Measurements from ENCODE around the gene STK32A. TPM values are rescaled to one million over a fixed set of nuclear protein-coding genes. Genes with fewer than 3 reads are reported as not detected.
"Not testable (repeated sequence)": the region's sequence is repeated elsewhere in the genome, so short reads cannot be mapped to it uniquely, and the experiment has no call there.

The STK32A gene
- total RNA-seq, 1 donor: not detected

GRCh38 chr5:147226512-147226911 is 8.3 kb upstream of the STK32A start:
- Histone ChIP-seq H3K4me1 (ENCODE audit: insufficient read depth, low read length) (no peaks in the 10 kb centered on the region), H3K27me3 (ENCODE audit: insufficient read depth, low read length) (peaks cover 3% of the 10 kb centered on the region), H3K4me3 (ENCODE audit: low read length) (no peak overlapping the region), H3K9me3 (ENCODE audit: low read depth, low read length) (no peaks in the 10 kb centered on the region)

GRCh38 chr5:147234239-147234824 is 494 bp upstream of the STK32A start:
- H3K4me1 ChIP-seq (ENCODE audit: insufficient read depth, low read length): no peaks in the 10 kb centered on the region
- no peaks in the 10 kb centered on the region for H3K9me3 ChIP-seq (ENCODE audit: low read depth, low read length)
- no peak overlapping the region for H3K4me3 ChIP-seq (ENCODE audit: low read length)
- H3K27me3 ChIP-seq (ENCODE audit: insufficient read depth, low read length): peaks cover 35% of the 10 kb centered on the region

- H3K4me3 ChIP-seq (ENCODE audit: low read length): no peak overlapping the region
- H3K4me1 ChIP-seq (ENCODE audit: insufficient read depth, low read length): no peaks in the 10 kb centered on the region
- no peaks in the 10 kb centered on the region for H3K9me3 ChIP-seq (ENCODE audit: low read depth, low read length)
- H3K27me3 ChIP-seq (ENCODE audit: insufficient read depth, low read length): peaks cover 11% of the 10 kb centered on the region
These were observed 5.6 kb downstream of the STK32A start for GRCh38 chr5:147240266-147240985.

- not testable (repeated sequence) for H3K27me3 ChIP-seq (ENCODE audit: insufficient read depth, low read length); H3K4me1 ChIP-seq (ENCODE audit: insufficient read depth, low read length); H3K9me3 ChIP-seq (ENCODE audit: low read depth, low read length); H3K4me3 ChIP-seq (ENCODE audit: low read length)
These were observed 8.4 kb downstream of the STK32A start for GRCh38 chr5:147243238-147243637.

GRCh38 chr5:147245381-147246165 is 10.7 kb downstream of the STK32A start:
- no peaks in the 10 kb centered on the region for H3K27me3 ChIP-seq (ENCODE audit: insufficient read depth, low read length)
- H3K4me3 ChIP-seq (ENCODE audit: low read length): no peak overlapping the region
- no peaks in the 10 kb centered on the region for H3K4me1 ChIP-seq (ENCODE audit: insufficient read depth, low read length)
- H3K9me3 ChIP-seq (ENCODE audit: low read depth, low read length): no peaks in the 10 kb centered on the region

GRCh38 chr5:147248561-147248960 is 13.7 kb downstream of the STK32A start:
- Histone ChIP-seq H3K4me3 (ENCODE audit: low read length) (no peak overlapping the region), H3K9me3 (ENCODE audit: low read depth, low read length) (no peaks in the 10 kb centered on the region), H3K4me1 (ENCODE audit: insufficient read depth, low read length) (no peaks in the 10 kb centered on the region), H3K27me3 (ENCODE audit: insufficient read depth, low read length) (no peaks in the 10 kb centered on the region)

GRCh38 chr5:147259837-147260236 is 25.0 kb downstream of the STK32A start:
- no peak overlapping the region for H3K4me3 ChIP-seq (ENCODE audit: low read length)
- no peaks in the 10 kb centered on the region for H3K4me1 ChIP-seq (ENCODE audit: insufficient read depth, low read length)
- H3K9me3 ChIP-seq (ENCODE audit: low read depth, low read length): no peaks in the 10 kb centered on the region
- peaks cover 2% of the 10 kb centered on the region for H3K27me3 ChIP-seq (ENCODE audit: insufficient read depth, low read length)

GRCh38 chr5:147267082-147267832 is 32.4 kb downstream of the STK32A start:
- H3K27me3 ChIP-seq (ENCODE audit: insufficient read depth, low read length): peaks cover 2% of the 10 kb centered on the region

GRCh38 chr5:147276497-147276896 is 41.7 kb downstream of the STK32A start:
- H3K9me3 ChIP-seq (ENCODE audit: low read depth, low read length): no peaks in the 10 kb centered on the region
- H3K4me1 ChIP-seq (ENCODE audit: insufficient read depth, low read length): no peaks in the 10 kb centered on the region
- no peaks in the 10 kb centered on the region for H3K27me3 ChIP-seq (ENCODE audit: insufficient read depth, low read length)
- H3K4me3 ChIP-seq (ENCODE audit: low read length): no peak overlapping the region

More at GRCh38 chr5:147267082-147267832, 32.4 kb downstream of the STK32A start:
- H3K4me1 ChIP-seq (ENCODE audit: insufficient read depth, low read length): no peaks in the 10 kb centered on the region
- no peak overlapping the region for H3K4me3 ChIP-seq (ENCODE audit: low read length)
- H3K9me3 ChIP-seq (ENCODE audit: low read depth, low read length): no peaks in the 10 kb centered on the region

- Histone ChIP-seq H3K27me3 (ENCODE audit: insufficient read depth, low read length) (no peaks in the 10 kb centered on the region), H3K4me1 (ENCODE audit: insufficient read depth, low read length) (no peaks in the 10 kb centered on the region), H3K4me3 (ENCODE audit: low read length) (no peak overlapping the region), H3K9me3 (ENCODE audit: low read depth, low read length) (no peaks in the 10 kb centered on the region)
These were observed 51.5 kb downstream of the STK32A start for GRCh38 chr5:147286296-147286695.

- H3K4me3 ChIP-seq (ENCODE audit: low read length): no peak overlapping the region
- H3K9me3 ChIP-seq (ENCODE audit: low read depth, low read length): no peaks in the 10 kb centered on the region
- H3K27me3 ChIP-seq (ENCODE audit: insufficient read depth, low read length): no peaks in the 10 kb centered on the region
- H3K4me1 ChIP-seq (ENCODE audit: insufficient read depth, low read length): no peaks in the 10 kb centered on the region
These were observed 52.3 kb downstream of the STK32A start for GRCh38 chr5:147287110-147287509.

GRCh38 chr5:147290261-147290660 is 55.4 kb downstream of the STK32A start:
- H3K27me3 ChIP-seq (ENCODE audit: insufficient read depth, low read length): no peaks in the 10 kb centered on the region
- H3K4me3 ChIP-seq (ENCODE audit: low read length): no peak overlapping the region

GRCh38 chr5:147303251-147303650 is 68.4 kb downstream of the STK32A start:
- H3K4me1 ChIP-seq (ENCODE audit: insufficient read depth, low read length): no peaks in the 10 kb centered on the region
- no peaks in the 10 kb centered on the region for H3K27me3 ChIP-seq (ENCODE audit: insufficient read depth, low read length)
- no peak overlapping the region for H3K4me3 ChIP-seq (ENCODE audit: low read length)
- no peaks in the 10 kb centered on the region for H3K9me3 ChIP-seq (ENCODE audit: low read depth, low read length)

More at GRCh38 chr5:147290261-147290660, 55.4 kb downstream of the STK32A start:
- Histone ChIP-seq H3K4me1 (ENCODE audit: insufficient read depth, low read length) (no peaks in the 10 kb centered on the region), H3K9me3 (ENCODE audit: low read depth, low read length) (no peaks in the 10 kb centered on the region)

GRCh38 chr5:147303976-147304375 is 69.2 kb downstream of the STK32A start:
- Histone ChIP-seq H3K27me3 (ENCODE audit: insufficient read depth, low read length) (no peaks in the 10 kb centered on the region), H3K4me3 (ENCODE audit: low read length) (no peak overlapping the region), H3K4me1 (ENCODE audit: insufficient read depth, low read length) (no peaks in the 10 kb centered on the region), H3K9me3 (ENCODE audit: low read depth, low read length) (no peaks in the 10 kb centered on the region)

GRCh38 chr5:147305147-147305546 is 70.3 kb downstream of the STK32A start:
- no peaks in the 10 kb centered on the region for H3K9me3 ChIP-seq (ENCODE audit: low read depth, low read length)
- H3K27me3 ChIP-seq (ENCODE audit: insufficient read depth, low read length): no peaks in the 10 kb centered on the region

More at GRCh38 chr5:147305147-147305546, 70.3 kb downstream of the STK32A start:
- no peak overlapping the region for H3K4me3 ChIP-seq (ENCODE audit: low read length)
- no peaks in the 10 kb centered on the region for H3K4me1 ChIP-seq (ENCODE audit: insufficient read depth, low read length)
